ENCODE measurements around the gene LRP1B.

GRCh38 chr2:142058149-142058548 lies 72.7 kb downstream of the LRP1B start:
- TF ChIP-seq GATA3 (IDR thresholded peaks at IDR 0.05; ENCODE audit: low read depth, low read length) (no peak), GATA2 (IDR thresholded peaks at IDR 0.05; ENCODE audit: low read depth, low read length) (no peak)
